HepG2 (cell line): Measurements from ENCODE around the gene MT1HL1. TPM values are rescaled to one million over a fixed set of nuclear protein-coding genes. Genes with fewer than 3 reads are reported as not detected.

Source experiments
- ATAC-seq: fragments of 200-7000 bp; cut with Tn5 transposase; 3 replicates; pipeline ENCODE4 v1.9.1; 2020; ENCODE audit warnings: mild to moderate bottlenecking, moderate library complexity
- BruUV-seq: library from RNA; stranded (reverse); fragments of 400-500 nt; replicated peaks from 2 replicates; lab custom pipeline; 2021; lab: Mats Ljungman, UMichigan
- CTCF ChIA-PET: fragments of 300-600 bp; formaldehyde crosslinking; extraction: SDS; loops from one replicate; lab custom pipeline; 2021; ENCODE audit warnings: low total read pairs, inconsistent platforms, low intra/inter-chr PET ratio; lab: Yijun Ruan, JAX
- POLR2A ChIA-PET: fragments of 350-600 bp; sonication (Branson Sonifier 250); formaldehyde crosslinking; loops from one replicate; lab custom pipeline; 2020; ENCODE audit warnings: antibody characterized with exemption, inconsistent platforms; lab: Yijun Ruan, JAX
- DNase-seq: peaks from one replicate; pipeline ENCODE4 v3.0.0-alpha.2; 2015; ENCODE audit warnings: low spot score
- FAIRE-seq: peaks from 3 replicates; lab custom pipeline; 2011; peaks lifted over from hg19 to GRCh38; lab: Jason Lieb, UNC
- H2AFZ ChIP-seq: one replicate; pipeline ENCODE4 v1.6.1; 2011; ENCODE audit warnings: low read length, inconsistent platforms
- H3K27ac ChIP-seq: fragments of 300-600 bp; 3 replicates; pipeline ENCODE4 v1.8.0; 2011; ENCODE audit warnings: mixed run types, mild to moderate bottlenecking, mixed read lengths, low read length, inconsistent platforms; ENCODE audit not compliant: insufficient read depth; ENCODE audit errors: extremely low read length
- H3K27me3 ChIP-seq, 2 experiments: fragments of 200-600 bp in 1 of 2; 2 replicates in 1 of 2; 3 replicates in 1 of 2; pipeline versions ENCODE4 v1.6.0 to v1.8.0; 2011; ENCODE audit warnings: low read length in 2 of 2, mild to moderate bottlenecking in 2 of 2, moderate library complexity in 2 of 2, inconsistent platforms in 1 of 2; ENCODE audit not compliant: insufficient read depth in 2 of 2, control insufficient read depth in 1 of 2
- H3K36me3 ChIP-seq, 2 experiments: fragments of 200-600 bp in 1 of 2; replicated peaks in 1 of 2; 2 replicates in 1 of 2; 3 replicates in 1 of 2; pipeline versions ENCODE4 v1.5.1 to v1.8.0; 2011; ENCODE audit warnings: low read length in 2 of 2, inconsistent platforms in 1 of 2; ENCODE audit not compliant: insufficient read depth in 2 of 2, control insufficient read depth in 1 of 2
- H3K4me1 ChIP-seq: 2 replicates; pipeline ENCODE4 v1.5.1; 2012; ENCODE audit warnings: low read length, inconsistent platforms; ENCODE audit not compliant: insufficient read depth
- H3K4me2 ChIP-seq: 2 replicates; pipeline ENCODE4 v1.6.0; 2011; ENCODE audit warnings: low read depth, low read length, inconsistent platforms
- H3K4me3 ChIP-seq, 3 experiments: fragments of 200-600 bp in 1 of 3; sonication (generic), shearing (Covaris generic) in 1 of 3; replicated peaks in 1 of 3; 2 replicates each; pipeline ENCODE4 v1.5.1; 2011 to 2016; ENCODE audit warnings: low read length in 3 of 3, inconsistent platforms in 2 of 3, low read depth in 2 of 3, mild to moderate bottlenecking in 2 of 3, control low read depth in 1 of 3, mixed read lengths in 1 of 3; ENCODE audit not compliant: insufficient read depth in 1 of 3
- H3K79me2 ChIP-seq: one replicate; pipeline ENCODE4 v1.6.1; 2011; ENCODE audit warnings: low read length, inconsistent platforms; ENCODE audit not compliant: insufficient read depth
- H3K9ac ChIP-seq: 2 replicates; pipeline ENCODE4 v1.6.0; 2011; ENCODE audit warnings: mild to moderate bottlenecking, low read depth, low read length, inconsistent platforms; ENCODE audit not compliant: insufficient read depth
- H3K9me3 ChIP-seq: 2 replicates; pipeline ENCODE4 v1.5.1; 2012; ENCODE audit warnings: mild to moderate bottlenecking, low read length
- H4K20me1 ChIP-seq: 2 replicates; pipeline ENCODE4 v1.6.0; 2011; ENCODE audit warnings: inconsistent platforms, mild to moderate bottlenecking, low read length, moderate library complexity; ENCODE audit not compliant: insufficient read depth
- HOXA5 ChIP-seq: sonication (generic); formaldehyde crosslinking; IDR thresholded peaks from 2 replicates; pipeline ENCODE4 v1.4.0; 2020; ENCODE audit warnings: missing genetic modification reagents
- MEIS2 ChIP-seq: sonication (generic); formaldehyde crosslinking; IDR thresholded peaks from 2 replicates; pipeline ENCODE4 v1.9.0; 2021; ENCODE audit warnings: mild to moderate bottlenecking, missing genetic modification reagents
- PHB2 ChIP-seq: fragments of 450-650 bp; IDR thresholded peaks from 2 replicates; pipeline ENCODE4 v1.6.1; 2018; ENCODE audit not compliant: partially characterized antibody
- PHF8 ChIP-seq: sonication (generic); formaldehyde crosslinking; IDR thresholded peaks from 2 replicates; pipeline ENCODE4 v1.5.0; 2020; ENCODE audit warnings: missing genetic modification reagents
- ZNF790 ChIP-seq: sonication (generic); formaldehyde crosslinking; IDR thresholded peaks from 2 replicates; pipeline ENCODE4 v1.8.0; 2022; ENCODE audit warnings: missing genetic modification reagents, mild to moderate bottlenecking, borderline replicate concordance
- WGBS: methylation state at CpG from one replicate; pipeline ENCODE4 v1.1.6; 2017; ENCODE audit warnings: low lambda C conversion rate; 5-methylcytosine and 5-hydroxymethylcytosine counted together
- in situ Hi-C: cut with HindIII; loops from 2 replicates; pipeline ENCODE4 v1.10.0; 2017; ENCODE audit warnings: low pct_unique_long_range_greater_than_20kb; ENCODE audit not compliant: extremely low pct_ligation_motif_present
- intact Hi-C: fragments of 100-400 bp; cut with micrococcal nuclease; formaldehyde crosslinking; loops from one replicate; pipeline ENCODE4 v1.10.0; 2022; ENCODE audit not compliant: unreplicated experiment
- polyA plus RNA-seq, 8 experiments: library from polyadenylated mRNA; depleted of rRNA in 3 of 8; stranded (reverse) in 7 of 8; unstranded in 1 of 8; fragments of >200 nt; fragmentation: Illumina TruSeq in 4 of 8; extraction: Trizol in 4 of 8; gene quantifications; 2 replicates each; pipeline versions ENCODE4 v1.2.1 to v1.2.3, GENCODE V29; 2011 to 2016; ENCODE audit warnings: low read depth in 4 of 8, missing spikeins in 1 of 8, mixed read lengths in 1 of 8; ENCODE audit not compliant: insufficient read depth in 1 of 8
- total RNA-seq, 5 experiments: library from RNA; depleted of rRNA; stranded (reverse); fragments of >200 nt; fragmentation: Illumina TruSeq; extraction: Trizol; gene quantifications; 2 replicates each; pipeline ENCODE4 v1.2.3, GENCODE V29; 2016; ENCODE audit warnings: low read depth in 1 of 5
- TF ChIP-seq, protein P1 (sequence below): sonication (generic); formaldehyde crosslinking; IDR thresholded peaks from 2 replicates; pipeline ENCODE4 v1.8.1; 2022; ENCODE audit warnings: low read depth, mild to moderate bottlenecking, missing genetic modification reagents
- TF ChIP-seq, protein P2 (sequence below): IDR thresholded peaks from 2 replicates; pipeline ENCODE4 v1.6.1; 2012; ENCODE audit warnings: inconsistent platforms
- TF ChIP-seq, protein P3 (sequence below): sonication (generic); formaldehyde crosslinking; IDR thresholded peaks from 2 replicates; pipeline ENCODE4 v1.4.0; 2020; ENCODE audit warnings: mild to moderate bottlenecking, missing genetic modification reagents
- TF ChIP-seq, protein P4 (sequence below): sonication (generic); formaldehyde crosslinking; conservative IDR thresholded peaks from 2 replicates; pipeline ENCODE4 v1.5.0; 2020; ENCODE audit warnings: missing genetic modification reagents
- TF ChIP-seq, protein P5 (sequence below): sonication (generic); formaldehyde crosslinking; IDR thresholded peaks from 2 replicates; pipeline ENCODE4 v1.9.0; 2021; ENCODE audit warnings: missing genetic modification reagents, borderline replicate concordance
- TF ChIP-seq, protein P6 (sequence below): sonication (generic); formaldehyde crosslinking; IDR thresholded peaks from 2 replicates; pipeline ENCODE4 v1.4.0; 2020; ENCODE audit warnings: missing genetic modification reagents
- TF ChIP-seq, protein P7 (sequence below): sonication (generic); formaldehyde crosslinking; conservative IDR thresholded peaks from 2 replicates; pipeline ENCODE4 v1.8.0; 2022; ENCODE audit warnings: low read depth, missing genetic modification reagents

MT1HL1 gene
- total and polyA plus RNA-seq, 2 of the 13 experiments (the other 11 are each of a cell fraction or from before 2014, with no cell fraction given), result not detected

DNA sequence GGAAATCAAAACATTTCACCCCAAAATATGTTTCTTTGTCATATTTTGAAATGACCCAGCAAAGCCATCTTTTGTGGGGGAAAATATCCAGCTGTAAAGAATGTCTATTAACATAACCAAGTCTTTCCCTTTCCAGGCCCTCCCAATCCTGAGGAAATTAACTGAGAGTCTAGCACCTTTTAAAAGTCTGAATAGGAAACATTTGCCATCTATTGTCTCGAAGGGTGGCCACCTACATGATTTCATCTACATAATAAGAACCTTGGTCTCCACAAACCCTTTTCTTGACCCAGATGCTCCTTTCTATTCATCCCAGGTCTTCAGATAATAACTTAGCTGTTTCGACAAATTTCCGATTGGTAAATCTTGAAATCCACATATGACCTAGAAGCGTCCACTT is 5.4 kb upstream of the MT1HL1 start:
- Histone ChIP-seq H3K79me2 (no peaks in the 10 kb centered on the region), H3K27me3 (0 out of 5 replicates have a peak, but pooled peaks cover 0 to 3% of the 10 kb centered on the region in 2 experiments), H2AFZ (no peak overlapping the region), H3K4me3 (no peak overlapping the region), H3K4me2 (no peak overlapping the region), H3K27ac (no peak overlapping the region), H3K9me3 (no peaks in the 10 kb centered on the region), H3K36me3 (no peaks in the 10 kb centered on the region), H3K4me1 (peaks cover 8% of the 10 kb centered on the region; the same call in 1 of the 2 replicates), H4K20me1 (no peaks in the 10 kb centered on the region), H3K9ac (no peak overlapping the region)
- POLR2A ChIA-PET, result no interaction called here
- intact Hi-C loops (no loop called here), in situ Hi-C loops (no loop called here)
- TF ChIP-seq, protein P1, sequence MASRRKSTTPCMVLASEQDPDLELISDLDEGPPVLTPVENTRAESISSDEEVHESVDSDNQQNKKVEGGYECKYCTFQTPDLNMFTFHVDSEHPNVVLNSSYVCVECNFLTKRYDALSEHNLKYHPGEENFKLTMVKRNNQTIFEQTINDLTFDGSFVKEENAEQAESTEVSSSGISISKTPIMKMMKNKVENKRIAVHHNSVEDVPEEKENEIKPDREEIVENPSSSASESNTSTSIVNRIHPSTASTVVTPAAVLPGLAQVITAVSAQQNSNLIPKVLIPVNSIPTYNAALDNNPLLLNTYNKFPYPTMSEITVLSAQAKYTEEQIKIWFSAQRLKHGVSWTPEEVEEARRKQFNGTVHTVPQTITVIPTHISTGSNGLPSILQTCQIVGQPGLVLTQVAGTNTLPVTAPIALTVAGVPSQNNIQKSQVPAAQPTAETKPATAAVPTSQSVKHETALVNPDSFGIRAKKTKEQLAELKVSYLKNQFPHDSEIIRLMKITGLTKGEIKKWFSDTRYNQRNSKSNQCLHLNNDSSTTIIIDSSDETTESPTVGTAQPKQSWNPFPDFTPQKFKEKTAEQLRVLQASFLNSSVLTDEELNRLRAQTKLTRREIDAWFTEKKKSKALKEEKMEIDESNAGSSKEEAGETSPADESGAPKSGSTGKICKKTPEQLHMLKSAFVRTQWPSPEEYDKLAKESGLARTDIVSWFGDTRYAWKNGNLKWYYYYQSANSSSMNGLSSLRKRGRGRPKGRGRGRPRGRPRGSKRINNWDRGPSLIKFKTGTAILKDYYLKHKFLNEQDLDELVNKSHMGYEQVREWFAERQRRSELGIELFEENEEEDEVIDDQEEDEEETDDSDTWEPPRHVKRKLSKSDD (CRISPR knock-in tag), result no peak
- TF ChIP-seq MEIS2 (no peak), PHF8 (no peak), HOXA5 (CRISPR knock-in tag) (no peak), ZNF790 (no peak), PHB2 (no peak)
- TF ChIP-seq, protein P2, sequence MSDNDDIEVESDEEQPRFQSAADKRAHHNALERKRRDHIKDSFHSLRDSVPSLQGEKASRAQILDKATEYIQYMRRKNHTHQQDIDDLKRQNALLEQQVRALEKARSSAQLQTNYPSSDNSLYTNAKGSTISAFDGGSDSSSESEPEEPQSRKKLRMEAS, result no peak
- TF ChIP-seq, protein P3, sequence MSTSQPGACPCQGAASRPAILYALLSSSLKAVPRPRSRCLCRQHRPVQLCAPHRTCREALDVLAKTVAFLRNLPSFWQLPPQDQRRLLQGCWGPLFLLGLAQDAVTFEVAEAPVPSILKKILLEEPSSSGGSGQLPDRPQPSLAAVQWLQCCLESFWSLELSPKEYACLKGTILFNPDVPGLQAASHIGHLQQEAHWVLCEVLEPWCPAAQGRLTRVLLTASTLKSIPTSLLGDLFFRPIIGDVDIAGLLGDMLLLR (CRISPR knock-in tag), result no peak
- TF ChIP-seq, protein P4, sequence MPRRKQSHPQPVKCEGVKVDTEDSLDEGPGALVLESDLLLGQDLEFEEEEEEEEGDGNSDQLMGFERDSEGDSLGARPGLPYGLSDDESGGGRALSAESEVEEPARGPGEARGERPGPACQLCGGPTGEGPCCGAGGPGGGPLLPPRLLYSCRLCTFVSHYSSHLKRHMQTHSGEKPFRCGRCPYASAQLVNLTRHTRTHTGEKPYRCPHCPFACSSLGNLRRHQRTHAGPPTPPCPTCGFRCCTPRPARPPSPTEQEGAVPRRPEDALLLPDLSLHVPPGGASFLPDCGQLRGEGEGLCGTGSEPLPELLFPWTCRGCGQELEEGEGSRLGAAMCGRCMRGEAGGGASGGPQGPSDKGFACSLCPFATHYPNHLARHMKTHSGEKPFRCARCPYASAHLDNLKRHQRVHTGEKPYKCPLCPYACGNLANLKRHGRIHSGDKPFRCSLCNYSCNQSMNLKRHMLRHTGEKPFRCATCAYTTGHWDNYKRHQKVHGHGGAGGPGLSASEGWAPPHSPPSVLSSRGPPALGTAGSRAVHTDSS (CRISPR knock-in tag), result no peak
- TF ChIP-seq, protein P5, sequence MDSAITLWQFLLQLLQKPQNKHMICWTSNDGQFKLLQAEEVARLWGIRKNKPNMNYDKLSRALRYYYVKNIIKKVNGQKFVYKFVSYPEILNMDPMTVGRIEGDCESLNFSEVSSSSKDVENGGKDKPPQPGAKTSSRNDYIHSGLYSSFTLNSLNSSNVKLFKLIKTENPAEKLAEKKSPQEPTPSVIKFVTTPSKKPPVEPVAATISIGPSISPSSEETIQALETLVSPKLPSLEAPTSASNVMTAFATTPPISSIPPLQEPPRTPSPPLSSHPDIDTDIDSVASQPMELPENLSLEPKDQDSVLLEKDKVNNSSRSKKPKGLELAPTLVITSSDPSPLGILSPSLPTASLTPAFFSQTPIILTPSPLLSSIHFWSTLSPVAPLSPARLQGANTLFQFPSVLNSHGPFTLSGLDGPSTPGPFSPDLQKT, result no peak
- TF ChIP-seq, protein P6, sequence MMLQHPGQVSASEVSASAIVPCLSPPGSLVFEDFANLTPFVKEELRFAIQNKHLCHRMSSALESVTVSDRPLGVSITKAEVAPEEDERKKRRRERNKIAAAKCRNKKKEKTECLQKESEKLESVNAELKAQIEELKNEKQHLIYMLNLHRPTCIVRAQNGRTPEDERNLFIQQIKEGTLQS, result no peak
- TF ChIP-seq, protein P7, sequence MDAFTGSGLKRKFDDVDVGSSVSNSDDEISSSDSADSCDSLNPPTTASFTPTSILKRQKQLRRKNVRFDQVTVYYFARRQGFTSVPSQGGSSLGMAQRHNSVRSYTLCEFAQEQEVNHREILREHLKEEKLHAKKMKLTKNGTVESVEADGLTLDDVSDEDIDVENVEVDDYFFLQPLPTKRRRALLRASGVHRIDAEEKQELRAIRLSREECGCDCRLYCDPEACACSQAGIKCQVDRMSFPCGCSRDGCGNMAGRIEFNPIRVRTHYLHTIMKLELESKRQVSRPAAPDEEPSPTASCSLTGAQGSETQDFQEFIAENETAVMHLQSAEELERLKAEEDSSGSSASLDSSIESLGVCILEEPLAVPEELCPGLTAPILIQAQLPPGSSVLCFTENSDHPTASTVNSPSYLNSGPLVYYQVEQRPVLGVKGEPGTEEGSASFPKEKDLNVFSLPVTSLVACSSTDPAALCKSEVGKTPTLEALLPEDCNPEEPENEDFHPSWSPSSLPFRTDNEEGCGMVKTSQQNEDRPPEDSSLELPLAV, result no peak
- FAIRE-seq (no peak), DNase-seq (no peak), ATAC-seq (no peak)
- WGBS, result 33% methylated on average over 4 of the region's 4 CpGs
- CTCF ChIA-PET, result no interaction called here
- BruUV-seq, result no TSS peak
